GM18519 (cell line): ENCODE results near the gene TMPRSS11A.

Experiments used
- ATAC-seq: cut with Tn5 transposase; IDR thresholded peaks from one replicate; pipeline ENCODE4 v1.9.1; 2021; ENCODE audit warnings: mild to moderate bottlenecking, moderate library complexity; ENCODE audit not compliant: unreplicated experiment, low FRiP score

The TMPRSS11A gene

DNA sequence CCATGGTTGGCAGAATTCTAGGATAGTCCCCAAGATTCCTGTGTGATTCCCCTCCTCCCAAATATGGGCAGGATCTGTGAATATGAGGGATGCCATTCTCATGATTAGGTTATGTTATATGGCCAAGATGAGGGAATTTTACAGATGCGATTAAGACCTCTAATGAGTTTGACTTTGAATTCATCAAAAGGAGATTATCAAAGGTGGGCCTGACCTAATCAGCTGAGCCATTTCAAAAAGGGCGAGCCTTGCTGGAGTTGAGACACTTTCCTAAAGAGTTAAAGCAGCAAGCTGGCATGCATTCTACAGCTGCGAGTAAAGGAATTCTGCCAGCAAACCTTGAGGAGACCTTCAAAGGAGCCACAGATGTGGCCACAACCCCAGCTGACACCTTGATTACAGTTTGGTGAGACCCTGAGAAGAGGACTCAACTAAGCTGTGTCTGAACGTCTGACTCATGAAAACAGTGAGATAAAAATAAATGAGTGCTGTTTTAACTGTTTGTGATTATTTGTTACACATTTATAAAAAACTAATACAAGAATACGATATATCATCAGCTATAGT, 47.8 kb downstream of the TMPRSS11A start:
- no peak for ATAC-seq

DNA sequence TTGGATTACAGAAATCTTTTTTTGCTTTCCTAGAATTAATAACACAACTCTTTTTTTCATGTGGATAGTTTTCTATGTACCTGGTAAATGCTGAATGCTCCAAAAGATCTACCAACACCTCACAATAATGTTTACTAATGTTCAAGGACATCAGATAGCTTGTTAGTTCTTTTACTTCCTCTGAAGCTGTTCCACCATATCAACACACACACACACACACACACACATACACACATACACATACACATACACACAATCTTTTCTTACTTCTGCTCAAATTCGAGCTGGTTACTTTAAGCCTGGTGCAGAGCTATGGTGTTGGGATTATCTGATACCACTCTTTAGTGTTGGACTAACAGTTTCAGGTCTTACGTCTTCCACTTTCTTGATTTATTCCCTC, 51.2 kb downstream of the TMPRSS11A start:
- ATAC-seq = no peak

DNA sequence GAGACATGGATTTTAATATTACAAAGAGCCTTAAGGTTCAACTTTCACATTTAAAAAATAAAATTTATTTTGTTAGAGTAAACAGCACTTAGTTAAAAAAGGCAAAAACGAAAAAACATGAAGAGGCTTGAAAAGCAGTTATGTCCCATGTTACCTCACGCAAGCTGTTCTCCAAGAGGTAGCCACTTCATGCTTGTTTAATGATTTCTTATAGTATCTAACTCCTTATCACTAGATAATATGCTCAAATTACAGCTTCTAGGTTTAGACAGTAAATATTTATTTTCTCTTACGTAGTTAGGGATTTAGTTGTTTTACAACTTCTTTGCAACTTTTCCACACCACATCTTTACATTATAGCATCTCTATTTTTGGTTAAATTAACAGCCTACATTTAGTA, 51.7 kb downstream of the TMPRSS11A start:
- no peak for ATAC-seq

DNA sequence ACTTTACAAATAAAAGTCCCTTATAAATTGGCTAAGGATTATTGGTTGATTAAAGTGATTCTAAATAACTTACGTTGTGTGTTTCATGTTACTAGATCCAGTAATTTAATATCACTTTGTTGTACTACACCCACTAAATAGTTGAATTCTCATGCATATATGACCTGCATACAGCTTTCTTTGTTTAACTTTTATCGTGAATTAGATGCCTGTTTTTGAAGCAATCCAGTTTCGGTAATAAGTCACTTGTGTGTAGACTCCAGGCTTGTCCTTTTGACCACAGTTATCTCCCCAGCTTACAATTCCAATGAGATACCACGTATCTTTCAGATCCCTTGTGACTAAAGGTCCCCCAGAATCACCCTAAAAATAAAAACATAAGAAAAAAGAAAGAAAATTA, 52.2 kb downstream of the TMPRSS11A start:
- ATAC-seq = no peak

DNA sequence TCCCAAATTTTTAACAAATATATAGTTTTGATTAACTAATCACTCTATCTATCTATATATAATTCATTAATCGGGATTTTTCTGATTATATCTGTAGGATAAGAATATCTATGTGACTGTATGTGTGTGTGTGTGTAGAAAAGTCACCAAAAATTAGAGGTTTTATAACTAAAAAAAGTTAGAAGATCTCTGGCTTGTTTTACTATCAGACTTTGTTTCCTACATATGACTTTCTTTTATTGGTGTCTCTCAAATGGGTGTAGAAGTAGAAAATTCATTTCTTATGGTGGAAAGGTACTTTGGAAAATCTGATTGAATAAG, 52.7 kb downstream of the TMPRSS11A start:
- ATAC-seq = no peak

DNA sequence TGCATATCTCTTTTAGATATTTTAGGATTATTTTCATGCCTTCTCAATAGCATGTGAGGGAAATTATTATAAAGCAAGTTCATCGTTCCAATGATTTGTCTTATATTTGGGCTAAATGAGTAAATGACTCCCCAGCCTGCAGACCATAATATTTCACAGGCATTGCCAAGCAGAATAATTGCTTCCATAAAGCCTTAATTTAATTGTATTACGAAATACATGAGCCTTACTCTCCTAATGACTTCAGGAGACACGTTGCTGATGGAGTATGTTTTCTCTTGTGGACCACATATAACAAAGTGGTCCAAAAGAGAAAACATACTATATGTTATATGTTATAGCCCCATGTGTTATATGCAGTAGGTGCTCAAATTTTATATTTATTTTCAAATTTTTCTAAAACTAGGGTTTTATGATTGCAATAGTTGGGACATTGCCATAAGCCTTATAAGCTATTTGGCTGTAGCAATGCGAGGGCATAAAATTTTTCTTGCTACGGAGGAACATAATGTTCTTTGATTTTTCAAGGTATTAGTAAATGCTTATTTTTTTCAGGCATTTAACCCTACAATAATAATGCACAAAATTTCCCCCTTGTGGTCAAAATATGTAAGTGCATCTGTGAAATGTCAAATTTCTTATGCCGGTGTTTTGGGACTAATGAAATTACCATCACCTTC, 53.2 kb downstream of the TMPRSS11A start:
- peak; percentile 58 for ATAC-seq

DNA sequence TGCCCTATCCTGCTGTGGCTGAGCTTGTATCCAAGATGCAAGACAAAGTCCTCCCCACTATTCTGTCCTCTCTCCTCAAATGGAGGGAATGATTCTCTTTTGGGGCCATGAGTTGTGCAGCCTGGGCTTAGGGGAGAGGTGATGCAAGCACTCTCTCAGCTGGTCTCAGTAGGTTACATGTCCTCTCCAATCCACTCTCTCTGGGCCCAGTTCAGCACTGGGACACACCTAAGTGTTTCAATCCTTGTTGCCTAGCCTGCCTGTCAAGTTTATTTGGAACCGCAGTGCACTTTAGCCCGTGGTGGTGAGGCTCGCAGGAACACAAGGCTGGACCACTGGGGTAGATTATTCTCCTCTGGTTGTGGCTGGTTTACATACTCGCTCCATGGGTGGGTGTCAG, 55.6 kb downstream of the TMPRSS11A start:
- no peak for ATAC-seq

DNA sequence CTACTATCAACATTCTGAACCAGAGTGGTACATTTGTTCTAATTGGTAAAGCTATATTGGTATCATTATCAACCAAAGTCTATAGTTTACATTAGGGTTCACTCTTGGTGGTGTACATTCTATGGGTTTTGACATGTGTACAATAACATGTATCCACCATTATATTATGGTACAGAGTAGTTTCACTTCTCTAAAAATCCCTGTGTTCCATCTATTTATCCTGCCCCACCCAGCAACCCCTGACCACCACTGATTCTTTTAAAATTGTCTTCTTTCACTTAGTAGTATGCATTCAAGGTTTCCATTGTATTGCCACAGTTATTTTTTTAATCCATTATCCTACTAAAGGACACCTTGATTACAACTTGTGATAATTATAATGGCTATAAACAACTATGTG, 64.2 kb downstream of the TMPRSS11A start:
- no peak for ATAC-seq

DNA sequence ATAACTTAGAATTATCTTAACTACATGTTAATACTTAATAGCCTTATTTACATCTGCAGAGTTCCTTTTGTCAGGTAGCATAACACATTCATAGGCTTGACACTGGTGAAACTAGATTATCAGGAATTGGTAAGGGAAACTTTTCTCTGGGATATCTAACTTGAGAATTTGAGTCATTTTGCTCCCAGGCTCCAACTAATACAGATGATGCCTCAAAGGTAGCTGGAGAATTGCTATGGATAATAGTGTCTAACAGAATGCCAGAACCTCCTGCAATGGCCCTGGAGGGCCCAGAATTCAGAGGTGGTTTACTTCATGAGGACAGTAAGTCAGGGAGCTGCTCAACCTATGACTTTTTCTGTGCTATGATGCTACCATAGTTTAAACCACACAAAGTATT, 65.6 kb downstream of the TMPRSS11A start:
- ATAC-seq = no peak

DNA sequence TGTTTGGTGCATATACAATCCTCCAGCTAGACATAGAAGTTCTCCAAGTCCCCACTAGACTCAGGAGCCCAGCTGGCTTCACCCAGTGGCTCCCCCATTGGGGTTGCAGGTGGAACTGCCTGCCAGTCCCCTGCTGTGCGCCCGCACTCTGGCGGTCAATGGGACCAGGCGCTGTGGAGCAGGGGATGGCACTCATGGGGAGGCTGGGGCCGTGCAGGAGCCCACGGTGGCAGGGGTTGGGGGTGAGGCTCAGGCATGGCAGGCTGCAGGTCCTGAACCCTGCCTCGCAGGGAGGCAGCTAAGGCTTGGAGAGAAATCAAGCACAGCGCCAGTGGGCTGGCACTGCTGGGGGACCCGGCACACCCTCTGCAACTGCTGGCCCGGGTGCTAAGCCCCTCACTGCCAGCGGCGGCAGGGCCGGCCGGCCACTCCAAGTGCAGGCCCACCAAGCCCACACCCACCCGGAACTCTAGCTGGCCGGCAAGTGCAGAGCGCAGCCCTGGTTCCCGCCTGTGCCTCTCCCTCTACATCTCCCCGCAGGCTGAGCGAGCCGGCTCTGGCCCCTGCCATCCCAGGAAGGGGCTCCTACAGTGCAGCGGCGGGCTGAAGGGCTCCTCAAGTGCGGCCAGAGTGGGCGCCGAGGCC, 66.8 kb downstream of the TMPRSS11A start:
- no peak for ATAC-seq

DNA sequence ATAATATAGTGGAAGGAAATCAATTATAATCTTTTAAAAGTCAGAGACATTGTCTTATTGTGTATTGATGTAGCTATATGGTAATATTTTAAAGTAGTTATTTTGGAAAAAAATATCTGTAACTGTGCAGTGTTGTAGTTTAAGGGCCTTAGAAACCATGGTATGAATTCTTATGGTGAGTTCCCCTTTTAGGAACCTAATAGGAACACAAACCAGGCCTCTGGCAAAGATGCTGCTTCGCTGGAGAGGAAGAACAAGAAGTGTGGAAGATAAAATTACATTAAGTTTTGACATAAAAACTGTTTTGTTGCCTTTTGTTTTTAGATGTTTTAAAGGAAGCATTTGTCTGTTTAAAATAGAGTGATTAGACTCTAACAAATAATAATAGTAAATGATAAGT, 68.6 kb downstream of the TMPRSS11A start:
- ATAC-seq = no peak

DNA sequence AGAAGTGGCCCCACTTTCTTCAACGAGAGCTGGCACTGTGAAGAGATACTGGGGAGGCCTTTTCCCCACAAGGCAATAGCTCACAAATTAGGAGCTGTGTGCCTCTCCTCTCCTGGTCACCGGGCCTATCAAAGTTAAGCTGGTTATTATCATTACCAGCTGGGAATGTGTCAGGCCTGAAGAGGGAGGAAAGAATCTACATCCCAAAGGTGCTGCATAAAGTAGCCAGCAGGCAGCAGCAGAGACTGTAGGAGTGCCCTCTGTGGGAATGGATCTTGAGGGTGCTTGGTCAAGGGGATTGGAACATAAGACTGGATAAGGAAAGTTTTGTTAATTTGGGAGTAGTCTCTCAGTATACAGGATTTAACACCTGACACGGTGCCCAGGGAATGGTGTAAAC, 70.4 kb downstream of the TMPRSS11A start:
- ATAC-seq = no peak

DNA sequence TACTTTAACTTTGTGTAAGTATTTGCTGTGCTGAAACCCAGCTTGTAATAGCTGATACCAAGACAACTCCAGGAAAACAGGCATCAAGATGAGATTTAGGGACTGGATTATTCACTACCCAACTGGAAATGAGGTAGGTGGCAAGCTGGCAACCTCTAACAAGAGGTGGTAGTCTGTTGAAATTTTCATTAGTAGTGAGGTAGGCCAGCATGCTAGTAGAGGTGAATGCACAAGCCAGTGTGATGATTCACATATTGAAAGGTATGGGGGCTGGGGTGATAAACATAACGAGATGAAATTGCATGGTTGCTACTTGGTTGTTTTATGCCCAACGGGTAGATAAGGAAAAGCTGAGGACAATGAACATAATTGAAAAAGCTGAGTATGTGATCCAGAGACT, 71.0 kb downstream of the TMPRSS11A start:
- no peak for ATAC-seq

DNA sequence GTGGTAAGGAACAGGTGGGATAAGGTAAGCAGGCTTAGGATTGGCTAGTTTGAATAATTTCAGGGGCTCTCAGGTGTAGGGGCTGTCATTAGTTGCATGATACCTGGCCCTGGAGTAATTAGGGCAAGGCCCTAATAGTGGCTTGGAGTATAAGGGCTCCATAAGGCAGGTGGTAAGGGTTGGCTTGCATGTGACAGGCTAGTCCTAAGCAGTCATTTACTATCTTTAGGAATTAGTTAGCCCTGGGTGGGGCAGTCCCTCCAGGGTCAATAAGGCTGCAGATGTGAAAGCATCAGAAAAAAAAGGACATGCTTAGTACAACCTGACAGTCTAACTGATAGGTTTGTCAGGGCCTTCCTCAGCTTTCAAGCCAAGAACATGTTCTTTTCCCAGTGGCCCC, 71.6 kb downstream of the TMPRSS11A start:
- ATAC-seq = no peak

DNA sequence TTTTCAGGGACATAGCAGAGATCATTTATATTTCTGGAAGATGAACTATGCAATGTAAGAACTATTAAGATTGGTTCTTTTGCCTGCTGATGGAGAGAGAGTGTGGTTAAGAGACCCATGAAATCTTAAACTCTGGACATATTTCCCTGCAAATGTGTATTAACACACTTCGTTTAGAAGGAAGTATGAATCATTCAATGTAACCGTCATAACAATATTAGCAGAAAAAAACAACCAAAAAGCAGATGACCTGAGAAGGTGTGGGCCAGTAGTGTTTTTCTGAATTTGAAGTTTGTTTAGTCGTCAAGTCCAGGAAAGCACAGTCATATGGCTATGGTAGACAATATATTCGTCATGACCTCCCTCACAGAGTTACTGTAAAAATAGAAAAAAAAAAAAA, 77.0 kb downstream of the TMPRSS11A start:
- no peak for ATAC-seq

DNA sequence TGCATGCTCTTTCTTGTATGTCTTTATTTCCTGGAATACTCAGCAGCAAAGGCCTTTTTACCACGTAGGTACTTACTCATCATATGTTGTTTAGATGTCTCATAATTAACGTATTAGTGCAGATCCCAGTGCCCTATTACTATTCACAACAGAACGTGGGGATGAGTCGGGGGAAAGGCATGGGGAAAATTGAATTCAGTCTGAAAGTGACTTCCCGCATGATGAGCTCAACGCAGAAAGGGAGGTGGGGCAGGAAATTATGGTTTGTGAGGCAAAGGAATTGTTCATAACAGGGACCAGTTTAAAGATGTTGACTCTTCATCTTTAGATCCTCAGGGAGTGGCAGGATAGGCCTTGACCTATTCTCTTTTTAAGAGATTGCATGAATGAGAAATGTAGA, 77.5 kb downstream of the TMPRSS11A start:
- no peak for ATAC-seq

DNA sequence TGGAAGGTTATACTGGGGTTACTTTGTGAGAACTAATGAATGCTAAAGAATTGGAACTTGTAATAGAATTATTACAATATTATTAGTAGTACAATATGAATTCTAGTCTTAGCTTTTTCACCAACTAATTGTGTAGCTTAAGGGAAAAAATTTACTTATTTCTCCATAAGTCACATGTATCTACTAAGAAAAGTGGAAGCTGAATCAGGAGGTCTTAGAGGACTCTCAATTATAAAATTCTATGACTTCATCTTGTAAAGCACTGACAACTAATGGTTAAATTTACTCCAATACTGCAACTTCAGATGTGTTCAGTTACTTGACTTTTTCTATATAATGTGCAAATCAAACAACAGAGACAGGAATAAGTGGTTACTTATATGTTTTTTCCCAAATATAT, 78.6 kb downstream of the TMPRSS11A start:
- no peak for ATAC-seq

DNA sequence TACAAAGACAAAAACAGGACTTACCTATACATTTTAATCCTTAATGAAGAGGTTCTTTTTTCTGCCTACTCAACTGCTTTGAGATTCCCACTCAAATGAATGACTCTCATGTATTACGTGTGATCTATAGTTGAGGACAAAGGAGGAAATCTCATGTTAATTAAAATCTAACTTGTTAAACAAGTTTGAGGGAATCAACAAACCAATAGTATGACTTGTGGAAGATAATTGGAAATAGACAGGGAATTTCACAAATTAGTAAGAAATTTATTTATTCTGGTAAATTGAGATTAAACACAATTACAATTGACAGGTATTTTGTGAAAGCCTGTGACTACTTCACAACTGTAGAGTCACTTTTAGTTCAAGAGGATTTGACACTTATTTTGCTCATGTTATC, 79.4 kb downstream of the TMPRSS11A start, which contains the start of gene TMPRSS11D:
Gene TMPRSS11D, minus strand, starts transcription at position 101 of the 400 bp plus-strand sequence. Its CDS starts 69 bp downstream, at position 32.
- no peak for ATAC-seq

DNA sequence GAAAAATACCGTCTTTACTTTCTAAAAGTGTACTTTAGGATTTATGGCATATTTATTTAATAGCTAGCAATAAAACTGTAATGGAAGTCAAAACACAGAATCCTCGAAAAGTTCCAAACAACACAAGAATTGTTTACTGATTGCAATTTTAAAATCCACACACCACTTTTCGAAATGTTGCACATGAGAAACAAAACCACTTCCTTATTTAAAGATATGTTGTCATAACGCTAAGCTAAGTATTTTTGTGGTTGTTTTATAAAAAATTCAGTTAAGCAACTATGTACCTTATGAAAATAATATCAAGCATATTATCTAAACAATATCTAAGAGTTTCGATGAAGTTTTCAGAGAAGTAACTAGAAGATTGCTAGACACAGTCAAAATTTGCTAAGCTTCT, 79.8 kb downstream of the TMPRSS11A start:
- no peak for ATAC-seq

DNA sequence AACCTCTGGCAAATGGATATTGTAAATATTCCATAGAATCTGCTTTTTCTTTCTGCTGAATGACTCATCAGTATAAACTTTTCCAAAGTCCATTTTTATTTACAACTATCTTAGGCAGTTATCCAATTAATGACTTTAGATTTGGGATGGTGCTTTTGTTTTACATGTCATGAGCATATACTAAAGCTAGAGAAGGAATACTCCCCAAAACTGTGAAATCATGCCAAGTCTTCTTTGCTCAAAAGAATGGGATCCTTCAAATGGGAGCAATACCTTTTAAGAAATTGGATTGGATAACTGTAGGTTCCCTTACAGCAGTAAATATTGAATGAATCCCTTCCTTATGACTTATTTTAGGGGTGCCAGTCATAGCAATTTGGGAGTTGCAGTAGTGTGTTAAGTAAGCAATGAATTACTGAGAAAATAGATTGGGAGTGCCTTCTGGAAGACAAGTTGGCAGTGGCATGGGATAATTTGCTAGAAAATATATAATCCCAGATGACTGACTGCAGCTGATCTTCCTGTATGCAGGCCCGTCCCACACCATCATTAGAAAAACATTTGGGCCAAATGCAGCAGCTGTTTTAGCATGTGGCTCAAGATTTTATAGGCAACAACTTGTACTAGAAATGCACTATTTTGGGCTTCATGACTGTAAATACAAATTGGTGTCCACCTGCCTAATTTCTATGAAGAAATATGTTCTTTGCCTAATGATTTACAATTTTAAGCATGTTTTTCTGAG, 82.3 kb downstream of the TMPRSS11A start:
- no peak for ATAC-seq

DNA sequence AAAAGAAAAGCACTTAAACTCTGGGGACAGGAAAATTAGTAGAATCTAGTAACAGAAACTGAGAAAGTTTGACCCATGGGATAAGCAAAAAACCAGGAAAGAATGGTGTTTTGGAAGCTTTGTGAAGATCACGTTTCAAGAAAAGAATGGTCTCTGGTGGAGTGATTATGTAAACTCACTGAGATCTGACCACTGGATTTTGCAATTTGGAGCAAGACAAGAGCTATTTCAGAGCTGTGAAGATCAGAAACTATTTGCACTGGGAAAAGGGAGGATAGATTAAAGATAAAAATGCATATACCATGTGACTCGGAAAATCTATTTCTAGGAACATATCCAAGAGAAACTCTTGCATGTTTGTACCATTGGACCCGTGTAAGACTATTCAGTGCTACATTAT, 83.8 kb downstream of the TMPRSS11A start:
- ATAC-seq = no peak

DNA sequence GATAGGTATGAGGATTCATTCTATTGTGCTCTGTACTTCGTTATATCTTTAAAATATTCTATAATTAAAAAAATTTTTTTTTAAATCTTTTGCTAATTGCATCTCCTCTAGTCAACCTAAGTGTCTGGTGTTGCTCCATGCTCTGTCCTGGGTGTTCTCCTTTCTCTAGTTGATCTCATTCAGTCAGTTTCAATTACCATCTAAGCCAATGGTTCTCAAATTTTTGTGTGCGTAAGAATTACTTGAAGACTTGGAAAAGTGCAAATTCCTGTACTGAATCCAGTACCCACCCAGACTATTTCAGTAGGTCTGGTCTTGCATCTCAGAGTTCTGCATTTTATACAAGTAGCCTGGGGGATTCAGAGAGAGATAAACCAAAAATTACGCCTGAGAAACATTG, 86.2 kb downstream of the TMPRSS11A start:
- ATAC-seq = no peak
